Upper lobe of right lung (tissue), 1 donor: ENCODE results near the gene SUGCT. TPM values are rescaled to one million over a fixed set of nuclear protein-coding genes. Genes with fewer than 3 reads are reported as not detected.

ENCODE experiments used
- ATAC-seq: fragments of 200-7000 bp; cut with Tn5 transposase; one replicate; pipeline ENCODE4 v1.9.1; 2020; ENCODE audit warnings: mild to moderate bottlenecking, moderate library complexity
- DNase-seq: peaks from one replicate; pipeline ENCODE4 v3.0.0-alpha.2; 2020
- H3K27ac ChIP-seq: fragments of 200-600 bp; one replicate; pipeline ENCODE4 v1.8.0; 2022
- H3K27me3 ChIP-seq: fragments of 200-600 bp; one replicate; pipeline ENCODE4 v1.8.0; 2022; ENCODE audit warnings: mild to moderate bottlenecking
- H3K36me3 ChIP-seq: fragments of 200-600 bp; one replicate; pipeline ENCODE4 v1.8.0; 2022
- H3K4me1 ChIP-seq: fragments of 200-600 bp; one replicate; pipeline ENCODE4 v1.8.0; 2022
- H3K4me3 ChIP-seq: fragments of 200-600 bp; one replicate; pipeline ENCODE4 v1.8.0; 2022; ENCODE audit warnings: mild to moderate bottlenecking
- H3K9me3 ChIP-seq: fragments of 200-600 bp; one replicate; pipeline ENCODE4 v1.8.0; 2022
- CTCF ChIP-seq: fragments of 200-600 bp; IDR thresholded peaks from one replicate; pipeline ENCODE4 v1.8.0; 2022; ENCODE audit warnings: antibody characterized with exemption
- intact Hi-C: fragments of 100-400 bp; cut with DNase I; formaldehyde crosslinking; loops from one replicate; pipeline ENCODE4 v1.11.0; 2022
- total RNA-seq: library from RNA; stranded (reverse); fragmentation: NEBNext Ultra II Directional; extraction: Animal tissue kit (Norgen Biotek cat#: 25700); gene quantifications from one replicate; pipeline ENCODE4 v1.2.1, GENCODE V29; 2021
- donor health status: DM: no; HTN: yes; CAD: no; lungs with severe emphysema.

SUGCT gene
- total RNA-seq, 1 donor from 2014 or later = 4.1 TPM

- Histone ChIP-seq H3K27me3 (no peaks in the 10 kb centered on the region), H3K27ac (no peak overlapping the region), H3K4me1 (no peaks in the 10 kb centered on the region), H3K4me3 (no peak overlapping the region), H3K9me3 (no peaks in the 10 kb centered on the region), H3K36me3 (no peaks in the 10 kb centered on the region)
- TF ChIP-seq CTCF = no peak
- ATAC-seq (no peak), DNase-seq (no peak)
- intact Hi-C loops = no loop called here
Observed at GRCh38 chr7:40640566-40640965, 505.8 kb downstream of the SUGCT start.

- no peak overlapping the region for H3K4me3 ChIP-seq
- no peaks in the 10 kb centered on the region for H3K9me3 ChIP-seq
- no peak for DNase-seq
- no peak for ATAC-seq
- no peaks in the 10 kb centered on the region for H3K27me3 ChIP-seq
- no peak for TF ChIP-seq CTCF
- H3K36me3 ChIP-seq = no peaks in the 10 kb centered on the region
- intact Hi-C loops = no loop called here
- H3K27ac ChIP-seq = no peak overlapping the region
- no peaks in the 10 kb centered on the region for H3K4me1 ChIP-seq
Observed at GRCh38 chr7:40641701-40642100, 506.9 kb downstream of the SUGCT start.

GRCh38 chr7:40643664-40644063 is 508.9 kb downstream of the SUGCT start:
- TF ChIP-seq CTCF = no peak
- Histone ChIP-seq H3K4me1 (no peaks in the 10 kb centered on the region), H3K36me3 (no peaks in the 10 kb centered on the region), H3K27ac (no peak overlapping the region), H3K9me3 (no peaks in the 10 kb centered on the region), H3K4me3 (no peak overlapping the region), H3K27me3 (no peaks in the 10 kb centered on the region)
- intact Hi-C loops = no loop called here
- DNase-seq = no peak
- ATAC-seq = no peak

GRCh38 chr7:40644454-40645188 is 509.8 kb downstream of the SUGCT start:
- no peak for TF ChIP-seq CTCF
- Histone ChIP-seq H3K4me3 (no peak overlapping the region), H3K9me3 (no peaks in the 10 kb centered on the region), H3K27ac (no peak overlapping the region), H3K4me1 (no peaks in the 10 kb centered on the region), H3K36me3 (no peaks in the 10 kb centered on the region), H3K27me3 (no peaks in the 10 kb centered on the region)
- intact Hi-C loops = no loop called here
- ATAC-seq (no peak), DNase-seq (no peak)

GRCh38 chr7:40645197-40645596 is 510.4 kb downstream of the SUGCT start:
- TF ChIP-seq CTCF = no peak
- Histone ChIP-seq H3K4me1 (no peaks in the 10 kb centered on the region), H3K27me3 (no peaks in the 10 kb centered on the region), H3K4me3 (no peak overlapping the region), H3K9me3 (no peaks in the 10 kb centered on the region), H3K36me3 (no peaks in the 10 kb centered on the region), H3K27ac (no peak overlapping the region)
- intact Hi-C loops = no loop called here
- ATAC-seq = no peak
- DNase-seq = no peak

GRCh38 chr7:40646717-40647116 is 511.9 kb downstream of the SUGCT start:
- Histone ChIP-seq H3K4me3 (no peak overlapping the region), H3K9me3 (no peaks in the 10 kb centered on the region), H3K27me3 (no peaks in the 10 kb centered on the region), H3K27ac (no peak overlapping the region), H3K4me1 (no peaks in the 10 kb centered on the region), H3K36me3 (no peaks in the 10 kb centered on the region)
- ATAC-seq = no peak
- no peak for DNase-seq
- intact Hi-C loops = no loop called here
- no peak for TF ChIP-seq CTCF
